Hematopoietic multipotent progenitor cell treated with erythropoietin and hydrocortisone succinate and interleukin-3 and kit ligand, for 8 days (in vitro differentiated cells): ENCODE data around the gene TMEM163.

Experiments used
- DNase-seq: peaks from one replicate; pipeline ENCODE4 v3.0.0-alpha.2; 2015

Gene TMEM163

GRCh38 chr2:134722728-134723127 is 3.9 kb upstream of the TMEM163 start:
- DNase-seq = no peak

DNA sequence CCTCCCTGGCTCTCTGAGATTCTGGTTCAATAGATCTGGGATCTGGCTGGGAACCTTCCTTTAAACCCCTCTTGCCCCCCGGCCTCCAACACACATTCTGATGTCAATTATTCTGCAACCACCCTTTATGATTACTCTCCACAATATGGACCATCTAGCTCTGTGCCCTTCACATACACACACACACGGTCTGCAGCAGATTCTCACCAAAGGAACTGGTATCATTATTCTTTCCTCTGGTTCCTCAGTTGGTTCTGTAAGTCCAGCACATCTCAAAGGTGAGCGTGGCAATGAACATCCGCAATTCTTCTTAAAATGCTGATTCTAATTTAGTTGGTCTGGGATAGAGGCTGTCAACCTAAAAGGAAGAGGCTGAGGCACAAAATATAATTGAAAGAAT is 2.8 kb upstream of the TMEM163 start:
- no peak for DNase-seq

DNA sequence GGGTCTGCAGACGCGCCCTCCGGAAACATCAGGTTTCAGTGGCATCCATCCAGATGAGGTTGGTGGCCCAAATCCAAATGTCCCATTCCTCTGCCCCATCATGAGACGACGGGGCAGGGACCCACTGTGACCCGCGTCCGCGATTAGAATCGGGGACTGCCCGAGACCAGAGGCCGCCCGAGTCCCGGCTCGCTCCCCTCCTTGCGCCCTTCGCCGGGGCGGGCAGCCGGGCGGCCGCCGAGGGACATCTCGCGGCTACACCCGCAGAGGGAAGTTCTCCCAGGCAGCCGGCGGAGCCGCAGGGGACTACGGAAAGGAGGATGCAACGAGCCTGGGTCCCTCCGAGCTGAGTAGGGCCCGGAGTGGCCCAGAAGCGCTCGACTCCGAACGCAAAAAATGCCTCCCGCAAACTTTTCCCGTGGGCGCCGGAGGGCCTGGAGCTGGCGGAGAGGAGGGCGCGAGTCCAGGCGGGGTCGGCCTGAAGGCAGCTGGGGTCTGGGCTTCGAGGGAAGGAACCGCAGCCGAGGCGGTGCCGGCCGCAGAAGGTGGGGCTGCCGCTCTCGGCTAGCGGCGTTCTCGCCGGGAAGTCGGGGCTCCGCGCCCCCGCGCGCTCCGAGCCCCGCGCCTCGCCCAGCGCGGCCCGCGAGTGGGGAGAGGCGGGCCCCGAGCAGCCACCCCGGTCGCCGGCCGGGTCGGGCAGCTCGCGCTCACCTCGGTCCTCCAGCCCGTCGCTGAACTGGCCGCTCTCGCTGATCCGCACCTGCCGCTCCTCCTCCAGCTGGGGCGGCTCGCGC is 580 bp downstream of the TMEM163 start:
- no peak for DNase-seq

GRCh38 chr2:134717286-134718022 is 1.3 kb downstream of the TMEM163 start:
- no peak for DNase-seq

DNA sequence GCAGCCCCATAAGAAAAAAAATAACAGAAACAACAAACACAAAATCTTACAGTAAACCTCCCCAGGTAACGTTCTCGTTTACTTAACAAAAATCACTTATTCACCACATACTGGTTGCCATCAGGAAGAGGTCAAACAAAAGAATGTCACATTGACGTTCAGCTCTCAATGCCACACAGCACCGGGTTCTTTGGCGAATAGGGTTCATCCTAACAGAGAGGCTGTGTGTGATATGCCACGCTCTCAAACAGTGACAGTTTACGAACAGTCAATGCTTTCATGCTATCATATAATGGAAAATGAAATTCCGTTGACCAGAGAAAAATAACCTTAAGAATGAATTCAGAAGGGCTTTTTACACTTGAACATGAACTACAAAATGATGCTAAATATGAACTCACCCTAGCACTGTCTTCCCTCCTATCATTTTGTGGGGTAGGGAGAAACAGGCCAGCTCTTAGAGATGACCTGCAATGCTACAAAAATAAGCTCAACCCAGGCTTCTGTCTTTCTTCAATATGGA is 2.0 kb downstream of the TMEM163 start:
- no peak for DNase-seq

GRCh38 chr2:134715932-134716643 is 2.7 kb downstream of the TMEM163 start:
- DNase-seq = no peak

GRCh38 chr2:134714228-134714627 is 4.6 kb downstream of the TMEM163 start:
- DNase-seq = no peak

DNA sequence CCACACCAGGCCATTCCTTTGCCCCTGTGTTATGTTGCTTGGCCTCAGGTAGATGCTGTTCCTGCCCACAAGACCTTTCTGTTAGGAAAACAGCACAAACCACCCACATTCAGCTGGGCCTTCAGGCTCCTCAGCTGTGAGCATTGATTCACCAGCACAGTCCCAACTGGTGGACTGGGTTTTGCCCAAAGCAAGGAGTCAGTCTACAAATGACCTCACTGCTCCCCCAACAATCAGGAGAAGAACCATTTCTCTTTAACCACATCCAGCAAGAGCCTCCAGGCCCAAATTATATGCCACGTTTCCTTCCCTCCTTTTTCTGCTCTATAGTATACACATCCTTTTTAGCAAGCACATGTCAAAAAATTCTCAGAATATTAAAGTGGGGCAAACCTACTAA is 5.2 kb downstream of the TMEM163 start:
- DNase-seq = no peak

DNA sequence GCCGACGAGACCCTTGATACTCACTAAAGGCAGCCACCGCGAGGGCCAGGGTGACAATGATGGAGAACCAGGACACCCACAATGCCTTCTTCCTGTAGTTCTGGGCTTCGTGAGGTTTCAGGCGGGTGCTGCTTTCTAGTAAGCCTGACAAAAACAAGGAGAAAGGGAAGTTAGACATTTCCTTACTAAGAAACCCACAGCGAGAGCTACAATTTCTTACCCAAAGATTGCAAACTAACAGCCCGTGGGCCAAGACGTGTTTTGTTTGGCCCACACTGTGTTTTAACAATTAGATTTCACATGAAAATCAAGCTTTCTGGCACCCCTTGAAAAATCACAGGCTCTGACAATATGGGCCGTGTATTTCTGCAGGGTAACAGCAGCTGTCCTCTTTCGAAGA is 5.6 kb downstream of the TMEM163 start:
- DNase-seq = no peak

GRCh38 chr2:134712736-134713135 is 6.1 kb downstream of the TMEM163 start:
- no peak for DNase-seq

DNA sequence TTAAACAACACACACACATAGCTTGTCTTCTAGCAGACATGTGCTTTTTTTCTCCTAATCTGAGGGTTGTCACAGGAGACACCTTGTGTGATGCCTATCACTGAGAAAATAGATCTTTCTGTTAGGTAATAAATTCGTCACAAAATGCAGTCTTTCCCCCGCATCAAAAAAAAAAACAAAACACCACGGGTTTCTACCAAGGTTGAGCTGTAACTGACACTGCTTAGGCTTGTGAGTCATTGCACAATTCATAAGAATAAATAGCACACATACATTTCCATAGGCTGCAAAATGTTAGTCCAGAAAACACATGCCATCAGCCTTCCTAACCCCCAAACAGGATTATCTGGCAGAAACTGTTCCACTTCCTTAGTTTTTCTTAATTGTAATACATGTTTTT is 6.5 kb downstream of the TMEM163 start:
- DNase-seq = no peak

DNA sequence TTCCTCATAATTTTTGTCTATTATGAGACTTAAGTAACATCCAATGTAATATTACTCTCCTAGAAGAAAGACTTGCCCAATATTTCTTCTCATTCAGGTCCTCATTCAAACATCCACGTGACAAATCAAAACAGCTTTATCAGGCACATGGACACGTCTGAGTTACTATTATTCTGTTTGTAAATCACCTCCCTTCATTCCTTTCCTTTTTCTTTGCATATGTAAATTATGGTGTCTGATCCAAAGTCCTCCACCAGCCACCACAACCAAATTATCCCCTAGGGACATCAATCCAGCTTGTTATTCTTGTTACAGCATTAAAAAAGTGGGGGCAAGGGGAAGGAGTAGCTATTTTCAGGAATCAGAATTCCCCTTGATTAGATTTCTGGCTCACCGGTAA is 7.1 kb downstream of the TMEM163 start:
- DNase-seq = no peak

- DNase-seq = no peak
Observed at GRCh38 chr2:134707330-134707676, 11.5 kb downstream of the TMEM163 start.

- DNase-seq = peak; percentile 74
Observed at GRCh38 chr2:134706587-134707329, 12.0 kb downstream of the TMEM163 start.

DNA sequence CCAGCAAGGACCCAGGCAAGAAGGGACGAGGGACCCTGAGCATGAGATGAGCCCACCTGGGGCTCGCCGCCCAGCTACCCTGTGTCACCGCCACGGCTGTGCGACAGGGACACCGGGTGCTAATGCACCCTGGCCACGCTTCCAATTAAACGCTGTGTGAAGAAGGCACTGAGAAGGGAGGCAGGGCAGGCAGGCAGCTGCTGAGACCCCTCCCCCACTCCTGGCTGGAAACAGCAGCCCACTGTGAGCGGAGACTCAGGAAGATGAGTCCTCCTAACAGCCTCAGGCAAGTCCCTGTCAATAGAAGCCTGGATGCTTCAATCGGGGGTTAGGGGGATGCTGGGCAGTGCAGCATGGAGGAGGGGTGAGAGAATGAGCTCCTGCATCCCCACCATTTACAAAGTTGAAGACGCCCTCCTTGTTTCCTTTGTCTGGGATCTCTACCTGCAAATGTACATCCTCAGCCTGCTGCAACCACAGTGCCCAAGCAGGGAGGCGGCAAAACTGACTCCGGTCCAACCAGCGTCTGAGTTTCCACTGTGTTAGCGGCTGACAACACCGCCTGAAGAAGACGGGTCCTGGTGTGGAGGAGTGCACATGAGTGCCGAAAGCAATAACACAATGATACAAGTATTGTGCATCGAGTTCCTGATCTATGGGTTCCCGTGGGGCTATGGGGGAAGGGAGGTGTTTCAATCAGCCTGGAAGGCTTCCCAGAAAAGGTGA is 12.8 kb downstream of the TMEM163 start:
- no peak for DNase-seq

DNA sequence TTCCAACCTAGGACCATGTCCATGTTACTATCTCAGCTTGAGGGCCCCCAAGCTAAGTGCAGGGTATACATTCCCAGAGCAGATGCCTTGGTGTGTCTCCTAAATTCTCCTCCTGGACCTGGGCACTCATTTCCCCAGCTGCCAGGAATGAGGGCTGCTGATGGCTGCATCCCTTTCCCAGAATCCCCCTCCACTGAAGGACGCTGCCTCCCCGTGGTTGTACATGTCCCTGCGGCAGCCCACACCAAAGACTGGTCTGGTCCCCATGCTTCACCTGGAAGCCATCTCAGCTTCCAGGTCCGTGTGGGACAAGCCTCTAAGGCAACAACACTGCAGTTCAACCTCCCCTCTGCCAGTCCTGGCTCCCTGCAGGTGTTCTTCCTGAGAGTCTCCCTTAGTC is 14.6 kb downstream of the TMEM163 start:
- no peak for DNase-seq

GRCh38 chr2:134703426-134703825 is 15.4 kb downstream of the TMEM163 start:
- no peak for DNase-seq

DNA sequence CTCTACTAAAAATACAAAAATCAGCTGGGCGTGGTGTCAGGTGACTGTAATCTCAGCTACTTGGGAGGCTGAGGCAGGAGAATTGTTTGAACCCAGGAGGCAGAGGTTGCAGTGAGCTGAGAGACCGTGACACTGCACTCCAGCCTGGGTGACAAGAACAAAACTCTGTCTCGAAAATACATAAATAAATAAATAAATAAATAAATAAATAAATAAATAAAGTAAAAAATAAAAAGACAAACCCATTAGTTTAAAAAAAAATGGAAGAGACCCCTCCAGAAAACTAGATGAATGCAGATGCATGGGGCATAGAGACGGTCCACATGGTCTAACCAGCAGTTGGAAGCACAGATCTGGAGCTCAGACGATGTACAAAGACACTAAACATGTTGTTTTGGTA is 18.1 kb downstream of the TMEM163 start:
- DNase-seq = no peak

GRCh38 chr2:134694411-134694810 is 24.4 kb downstream of the TMEM163 start:
- DNase-seq = no peak

DNA sequence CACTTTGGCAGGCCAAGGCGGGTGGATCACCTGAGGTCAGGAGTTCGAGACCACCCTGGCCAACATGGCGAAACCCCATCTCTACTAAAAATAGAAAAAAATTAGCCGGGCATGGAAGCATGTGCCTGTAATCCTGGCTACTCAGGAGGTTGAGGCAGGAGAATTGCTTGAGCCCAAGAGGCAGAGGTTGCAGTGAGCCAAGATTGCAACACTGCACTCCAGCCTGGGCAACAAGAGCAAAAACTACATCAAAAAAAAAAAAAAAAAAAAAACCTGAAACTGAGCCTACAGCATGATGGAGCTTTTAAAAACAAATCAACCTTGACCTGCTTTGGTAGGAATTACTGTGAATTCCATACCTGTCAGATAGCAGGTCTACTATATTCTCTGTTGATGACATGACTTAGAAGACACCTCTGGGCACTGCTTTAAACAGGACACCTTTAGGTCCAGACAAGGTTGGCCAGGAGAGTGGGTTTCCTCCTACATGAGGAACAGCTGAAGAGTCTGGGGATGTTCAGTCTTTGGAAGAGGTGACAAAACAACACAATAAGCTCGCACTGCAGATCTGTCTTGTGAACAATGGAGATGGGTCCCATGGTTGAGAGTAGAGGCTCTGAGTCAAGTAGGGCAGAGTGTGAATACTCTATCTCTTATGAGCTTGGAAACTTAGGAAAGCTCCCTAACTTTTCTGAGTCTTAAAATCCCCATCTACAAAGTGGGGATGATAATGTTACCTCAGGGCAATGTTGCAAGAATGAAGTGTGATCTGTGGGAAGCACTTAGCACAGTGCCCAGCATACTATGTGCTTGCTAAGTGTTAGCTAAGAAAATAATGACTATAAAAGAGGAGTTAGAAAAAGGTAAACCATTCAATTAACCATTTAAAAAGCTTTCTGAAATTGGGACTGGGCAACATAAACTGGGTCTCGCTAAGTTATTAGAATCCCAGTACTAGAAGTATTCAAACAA is 25.2 kb downstream of the TMEM163 start:
- DNase-seq = no peak

GRCh38 chr2:134692499-134692898 is 26.3 kb downstream of the TMEM163 start:
- DNase-seq = no peak
